T-helper 1 cell (primary cell): ENCODE measurements around the gene TENM3.

Experiments used
- DNase-seq, 5 donors: peaks; one replicate each; pipeline ENCODE4 v3.0.0-alpha.2; 2012 to 2020

TENM3 gene

DNA sequence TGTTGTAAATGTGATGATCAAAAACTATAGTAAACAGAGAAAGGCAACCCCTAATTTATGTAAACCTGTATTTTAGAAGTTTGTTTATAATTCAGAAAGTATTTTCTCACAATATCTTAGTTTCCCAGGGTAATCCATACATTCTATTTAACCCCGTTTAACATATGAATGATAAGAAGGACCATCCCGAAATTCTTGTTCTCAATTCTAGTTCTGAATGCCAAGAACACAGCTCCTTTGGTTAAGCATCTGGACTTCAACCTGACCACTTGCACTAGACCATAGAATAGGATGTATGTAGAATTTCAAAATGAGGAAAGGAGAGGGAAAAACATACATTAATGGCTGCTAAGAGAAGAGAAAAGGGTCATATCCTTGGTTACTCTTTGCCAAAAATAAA is 227.0 kb downstream of the TENM3 start:
- DNase-seq, result no peak

DNA sequence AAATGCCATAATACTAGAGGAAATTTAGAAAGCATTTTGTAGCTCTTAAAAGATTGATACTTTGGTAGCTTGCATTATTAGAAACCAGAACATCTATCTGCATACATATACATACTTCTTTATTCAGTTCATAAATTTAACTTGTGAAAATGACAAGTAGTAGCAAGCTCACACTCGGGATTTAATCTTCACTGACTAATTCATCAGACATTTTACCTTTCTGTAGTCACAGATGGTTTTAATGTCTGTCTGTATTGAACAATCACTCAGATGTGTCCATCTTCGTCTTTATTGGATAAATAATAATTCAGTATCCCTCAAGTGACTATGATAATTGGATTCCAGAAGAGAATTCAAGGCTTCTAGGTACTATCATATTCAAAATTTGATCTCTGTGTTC is 232.3 kb downstream of the TENM3 start:
- no peak for DNase-seq

DNA sequence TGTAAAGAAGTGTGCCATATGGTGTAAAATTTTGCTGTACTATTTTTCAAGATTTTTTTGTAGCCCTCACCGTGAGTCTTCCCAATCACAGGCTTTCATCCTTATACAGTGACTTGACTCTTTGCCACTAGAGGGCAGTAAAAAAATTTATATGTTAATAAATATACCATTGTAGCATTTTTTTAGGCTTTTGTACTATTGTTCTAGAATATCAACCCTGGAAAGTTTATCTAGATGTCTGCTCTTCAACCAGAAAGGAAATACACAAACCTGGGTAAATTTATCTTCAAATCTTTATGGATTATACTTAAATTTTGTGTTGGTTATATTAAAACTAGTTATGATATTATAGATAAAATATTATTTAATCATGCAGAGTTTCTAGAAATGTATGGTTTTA is 235.3 kb downstream of the TENM3 start:
- DNase-seq, result no peak

DNA sequence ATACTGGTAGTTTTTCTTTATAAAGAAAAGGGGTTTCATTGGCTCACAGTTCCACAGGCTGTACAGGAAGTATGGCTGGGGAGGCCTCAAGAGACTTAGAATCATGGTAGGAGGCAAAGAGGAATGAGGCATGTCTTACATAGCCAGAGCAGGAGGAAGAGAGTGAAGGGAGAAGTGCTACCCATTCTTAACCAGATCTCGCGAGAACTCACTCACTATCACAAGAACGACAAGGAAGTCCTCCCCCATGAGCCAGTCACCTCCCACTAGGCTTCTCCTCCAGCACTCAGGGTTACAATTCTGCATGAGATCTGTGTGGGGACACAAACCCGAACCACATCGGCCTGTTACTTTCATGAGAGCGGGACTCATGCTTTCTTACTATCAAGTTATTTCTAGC is 240.5 kb downstream of the TENM3 start:
- DNase-seq, result no peak

DNA sequence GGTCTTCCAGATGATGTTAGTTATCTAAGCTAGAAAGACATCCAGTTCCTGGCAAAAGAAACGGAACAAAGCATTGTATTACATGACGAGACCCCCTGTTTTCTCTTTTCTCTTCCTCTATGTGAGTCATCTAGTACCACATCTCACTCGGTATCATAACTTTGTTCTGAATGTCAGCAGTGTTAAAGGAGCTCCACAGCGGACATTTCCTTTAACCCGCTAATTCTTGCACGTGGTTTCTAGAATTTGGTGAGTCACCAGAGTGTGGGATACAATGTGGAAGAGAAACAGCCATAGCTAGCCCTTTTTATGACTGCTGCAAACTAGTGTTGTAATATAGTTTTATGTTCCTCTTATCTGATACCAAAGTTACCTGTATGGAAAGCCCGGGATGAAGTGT is 243.7 kb downstream of the TENM3 start:
- no peak for DNase-seq

DNA sequence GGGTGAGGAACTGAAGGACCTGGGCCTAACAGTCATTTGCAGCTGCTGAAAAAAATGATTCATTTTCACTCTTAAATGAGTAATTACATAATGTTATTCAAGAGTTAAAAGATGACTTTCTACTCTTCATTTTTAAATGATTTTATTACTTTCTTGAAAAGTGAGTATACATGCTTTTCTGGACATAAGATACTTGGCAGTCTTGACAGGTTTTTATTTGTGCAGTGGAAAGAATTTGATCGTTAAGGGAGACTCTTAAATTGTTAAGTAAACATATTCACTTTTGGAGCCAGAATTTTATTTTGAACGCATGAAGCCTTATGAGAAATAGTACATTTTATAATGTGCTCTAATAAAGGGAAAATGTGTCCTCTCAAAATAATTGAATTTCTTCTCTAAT is 245.7 kb downstream of the TENM3 start:
- DNase-seq, result no peak

DNA sequence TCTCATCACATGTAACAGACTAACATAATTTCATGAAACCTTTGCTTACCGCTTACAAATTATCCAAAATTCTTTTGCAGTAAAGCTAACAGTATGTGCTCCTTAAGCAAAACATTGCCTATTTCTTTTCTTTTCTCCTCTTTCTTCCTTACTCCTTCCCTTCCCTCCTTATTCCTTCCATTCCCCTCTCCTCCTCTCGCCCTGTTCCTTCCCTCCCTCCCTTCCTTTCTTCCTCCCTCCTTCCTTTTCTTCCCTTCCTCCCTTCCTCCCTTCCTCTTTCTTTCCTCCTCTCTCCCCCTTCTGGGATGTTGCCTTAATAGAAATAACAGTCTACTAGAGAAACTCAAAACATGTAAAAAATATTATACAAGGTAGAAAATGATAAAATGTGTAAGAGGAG is 246.4 kb downstream of the TENM3 start:
- DNase-seq, result no peak

DNA sequence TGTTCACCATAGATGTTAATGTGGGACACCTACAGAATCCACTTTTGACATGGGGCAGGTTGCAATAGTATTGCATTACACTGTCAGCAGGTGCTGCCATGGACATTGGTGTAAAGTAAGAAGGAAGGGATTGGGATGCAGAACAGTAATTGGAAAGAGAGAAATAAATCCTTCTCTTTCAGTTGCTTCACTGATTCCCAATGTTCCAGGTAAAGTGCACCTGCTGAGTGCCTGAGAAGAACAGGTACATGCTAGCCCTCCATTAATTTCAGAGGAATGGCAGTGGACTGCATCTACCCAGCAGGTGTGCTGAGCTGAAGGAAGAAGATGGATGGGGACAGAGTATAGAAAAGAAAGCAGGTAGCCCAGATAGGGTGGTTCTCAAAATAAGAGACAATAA is 248.5 kb downstream of the TENM3 start:
- DNase-seq, result no peak

DNA sequence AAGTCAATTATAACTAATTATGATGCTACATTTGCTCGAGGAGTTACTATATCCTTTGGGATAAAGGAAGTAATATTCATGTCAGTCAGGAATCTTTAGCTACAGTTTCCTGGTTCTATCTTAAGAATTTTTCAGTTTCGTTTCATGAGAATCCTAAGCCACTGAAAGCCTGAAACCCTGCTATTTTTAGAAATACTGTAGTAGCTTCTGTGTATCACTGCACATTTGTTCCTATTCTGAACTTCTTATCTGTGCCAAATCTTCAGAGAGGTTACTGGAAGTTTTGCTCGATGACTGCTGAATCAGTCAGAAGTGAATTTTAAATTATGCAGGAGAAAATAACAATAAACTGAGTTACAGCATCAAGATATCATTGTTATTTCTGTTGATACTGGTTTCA is 249.2 kb downstream of the TENM3 start:
- no peak for DNase-seq

DNA sequence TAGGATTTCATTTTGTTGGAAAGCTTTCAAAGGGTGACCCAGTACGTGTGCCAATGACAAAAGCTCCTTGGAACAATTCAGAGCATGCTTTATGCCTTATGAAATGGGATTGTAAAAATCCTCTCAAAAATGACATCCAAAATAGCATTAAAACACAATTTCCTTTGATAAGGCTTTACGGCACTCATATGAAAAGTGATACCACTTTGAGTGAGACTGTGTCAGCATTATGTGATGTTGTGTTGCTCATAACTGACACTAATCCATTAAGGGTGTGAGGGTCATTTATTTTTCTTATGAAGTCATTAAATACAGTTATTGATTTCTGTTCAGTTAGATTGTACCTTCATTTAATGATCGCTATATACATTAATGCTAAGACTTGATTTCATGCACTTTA is 250.2 kb downstream of the TENM3 start:
- DNase-seq, result no peak

DNA sequence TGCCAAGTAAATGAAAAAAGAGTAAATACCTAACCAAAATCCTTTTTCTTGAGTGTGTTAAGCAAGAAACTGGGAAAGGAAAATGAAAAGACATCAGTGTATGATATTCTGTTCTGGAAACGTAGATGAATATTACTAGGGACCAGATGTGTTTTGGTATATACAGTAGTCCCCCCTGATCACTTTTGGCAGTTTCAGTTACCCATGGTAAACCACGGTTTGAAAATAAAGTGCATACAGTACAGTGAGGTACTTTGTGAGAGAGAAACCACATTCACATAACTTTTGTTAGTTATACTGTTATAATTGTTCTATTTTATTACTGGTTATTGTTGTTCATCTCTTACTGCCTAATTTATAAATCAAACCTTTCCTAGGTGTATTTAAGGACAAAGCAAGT is 250.9 kb downstream of the TENM3 start:
- DNase-seq, result no peak

DNA sequence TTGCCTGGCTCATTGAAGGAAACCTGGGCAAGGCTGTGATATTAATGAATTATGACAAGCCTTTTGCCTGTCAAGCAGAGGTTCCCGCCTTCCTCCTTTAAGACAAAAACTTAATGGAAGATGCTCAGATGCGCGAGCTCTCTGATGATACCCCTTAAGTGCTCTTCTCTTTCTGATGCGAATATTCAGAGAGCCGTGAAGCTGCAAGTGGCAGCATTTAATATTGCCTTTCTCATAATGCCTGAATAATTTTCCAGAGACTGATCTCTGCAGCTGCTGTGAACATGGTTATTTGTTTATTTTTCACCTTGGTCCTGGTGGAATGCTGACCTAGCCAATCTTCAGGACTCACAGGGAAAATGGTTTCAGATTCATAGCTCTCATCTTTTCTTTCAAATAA is 251.8 kb downstream of the TENM3 start:
- no peak for DNase-seq

DNA sequence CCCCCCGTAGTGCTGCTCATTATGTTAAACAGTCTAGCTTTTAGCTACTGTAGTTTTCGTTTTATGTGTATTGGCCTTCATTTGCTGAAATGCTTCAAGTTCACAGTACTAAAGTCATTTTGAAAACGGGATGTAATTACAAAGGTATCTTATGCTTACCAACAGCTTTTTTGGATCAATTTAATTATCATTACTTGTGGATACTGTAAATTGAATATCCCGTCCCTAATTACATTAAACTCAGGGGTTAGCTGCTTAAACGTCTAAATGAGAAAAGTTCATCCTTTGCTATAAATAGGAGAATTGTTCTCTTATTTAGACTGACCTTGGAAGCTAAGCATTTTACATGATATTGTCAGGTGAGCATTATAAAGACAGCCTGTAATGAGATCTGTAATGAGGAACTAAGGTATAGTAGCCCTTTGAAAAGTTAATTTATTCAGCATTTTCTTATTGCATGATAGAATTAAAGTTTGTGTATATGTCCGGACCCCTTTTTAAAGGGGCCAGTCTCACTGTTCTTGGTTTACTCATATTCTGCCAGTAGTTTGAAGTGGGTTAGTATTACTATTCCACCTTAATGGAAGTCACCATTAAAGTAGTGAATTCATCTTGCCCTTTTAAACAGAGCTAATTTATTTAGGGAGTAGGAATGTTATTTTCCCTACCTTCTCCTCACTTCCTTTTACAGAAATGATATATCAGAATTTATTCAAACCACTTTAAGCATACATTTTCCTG is 252.6 kb downstream of the TENM3 start:
- DNase-seq, result no peak

DNA sequence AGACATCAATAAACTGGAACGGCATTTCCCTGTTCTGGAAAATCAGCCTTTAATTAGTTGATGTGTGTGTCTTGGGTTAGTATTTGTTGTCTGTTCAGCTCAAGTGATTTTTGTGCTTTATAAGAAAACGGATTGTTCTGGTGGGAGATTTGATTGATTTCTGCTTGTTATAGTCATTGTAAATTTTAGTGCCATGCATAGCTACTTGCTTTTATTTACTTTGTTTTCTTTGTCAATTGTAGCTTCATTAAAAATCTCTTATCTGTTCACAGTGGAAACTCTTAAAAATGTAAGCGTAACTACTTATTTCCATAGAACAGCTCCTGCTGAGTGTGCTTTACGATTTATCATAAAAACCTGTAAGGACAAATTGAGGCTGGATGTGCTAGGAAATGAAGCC is 253.2 kb downstream of the TENM3 start:
- DNase-seq, result no peak

DNA sequence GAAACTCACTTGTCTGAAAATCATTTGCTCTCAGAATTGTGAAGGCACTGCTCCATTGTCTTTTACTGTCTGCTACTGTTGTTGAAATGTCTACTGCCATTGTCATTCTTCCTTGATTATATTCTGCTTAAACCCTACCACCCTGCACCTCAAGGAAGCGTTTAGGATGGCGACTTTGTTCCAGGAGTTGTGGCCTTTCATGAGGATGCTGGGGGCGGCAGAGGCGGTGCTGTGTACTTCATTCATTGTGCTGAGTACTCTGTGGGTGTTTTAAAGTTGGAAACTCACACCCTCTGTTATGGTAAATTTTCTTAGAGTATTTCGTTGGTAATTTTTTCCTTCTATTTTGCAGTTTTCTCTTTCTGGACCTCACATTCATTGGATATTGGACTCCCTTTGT is 258.9 kb downstream of the TENM3 start:
- no peak for DNase-seq

DNA sequence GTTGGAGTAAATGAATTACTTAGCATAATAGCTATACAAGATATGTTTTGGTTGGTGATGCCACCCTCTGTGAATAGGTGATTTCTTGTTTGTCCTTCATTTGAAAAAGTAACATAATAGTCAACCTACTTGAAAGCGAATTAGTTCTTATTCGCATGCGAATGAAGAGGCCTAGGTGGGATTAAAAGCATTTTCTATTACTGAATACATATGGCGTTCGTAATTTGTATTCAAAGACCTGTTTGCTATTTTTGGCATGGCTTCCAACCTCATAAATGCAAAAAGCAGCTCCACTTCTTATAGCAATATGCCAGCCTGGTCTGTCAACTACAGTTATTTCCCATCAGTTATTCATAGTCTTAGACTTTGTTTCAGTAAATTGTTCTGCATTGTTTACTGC is 261.3 kb downstream of the TENM3 start:
- DNase-seq, result no peak

DNA sequence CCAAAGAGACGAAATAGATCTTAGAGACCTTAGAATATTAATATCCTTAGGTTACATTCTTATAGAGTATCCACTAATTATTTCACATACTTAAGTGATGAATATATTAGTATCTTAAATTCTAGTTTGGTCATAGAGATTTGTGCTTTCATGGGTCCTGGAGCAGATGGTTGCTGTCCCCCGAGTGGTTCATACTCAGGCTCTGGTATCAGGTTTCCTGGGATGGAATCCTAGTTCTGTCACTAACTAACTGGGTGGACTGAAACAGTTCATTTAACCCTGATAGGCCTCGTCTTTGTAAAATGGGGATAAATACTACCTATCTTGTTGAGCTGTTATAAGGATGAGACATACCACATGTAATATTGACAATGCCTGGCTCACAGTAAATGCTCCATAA is 264.6 kb downstream of the TENM3 start:
- no peak for DNase-seq

DNA sequence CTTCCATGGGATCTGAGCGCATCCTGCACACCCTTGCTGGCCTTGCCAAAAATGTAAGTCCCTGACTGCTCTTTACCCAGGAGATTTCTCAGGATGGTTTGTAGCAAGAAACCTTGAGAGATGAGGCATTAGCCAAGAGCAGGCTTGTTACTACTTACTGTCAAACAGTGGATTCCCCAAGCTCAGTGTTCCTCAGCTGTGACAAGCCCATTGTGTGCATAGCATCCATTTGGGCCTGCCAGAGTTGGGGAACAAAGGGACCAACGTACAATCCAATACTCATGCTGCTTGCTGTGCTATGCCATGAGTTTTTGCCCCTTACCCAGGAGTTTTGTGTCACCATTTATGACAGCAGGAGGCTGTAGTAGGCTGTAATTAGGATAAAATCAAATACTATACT is 267.6 kb downstream of the TENM3 start:
- DNase-seq, result no peak

DNA sequence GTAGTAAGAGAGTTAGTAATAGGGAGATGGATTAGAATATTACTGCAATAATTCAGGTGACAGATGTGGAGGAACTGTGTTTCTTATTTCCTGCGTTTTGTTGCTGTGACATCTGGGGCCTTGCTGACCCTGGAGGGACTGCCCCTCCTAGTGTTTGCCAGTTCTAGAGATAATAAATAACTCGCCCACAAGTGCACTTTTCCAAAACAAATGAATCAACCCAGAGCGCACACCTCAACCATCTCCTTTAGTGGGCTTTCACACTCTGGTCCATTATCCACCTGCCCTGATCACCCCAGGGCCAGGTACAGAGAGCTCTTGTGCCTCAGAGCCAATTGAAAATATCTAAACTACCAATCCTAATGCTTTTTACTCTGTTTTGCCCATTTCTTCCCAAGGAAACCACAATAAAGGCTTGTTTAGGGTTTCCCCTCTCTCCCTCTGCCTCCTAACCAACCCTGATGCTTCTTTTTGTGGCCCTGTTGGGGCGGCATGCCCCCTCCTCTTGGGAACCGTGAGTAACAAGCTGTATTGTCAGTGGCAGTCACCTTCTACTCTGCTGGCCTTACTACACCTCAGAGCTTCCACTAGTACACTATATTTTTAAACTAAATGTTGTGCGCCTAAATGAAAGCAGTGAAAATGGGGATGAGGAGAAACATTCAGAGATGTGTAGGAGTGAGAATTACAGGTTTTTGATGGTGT is 270.5 kb downstream of the TENM3 start:
- DNase-seq, result no peak

DNA sequence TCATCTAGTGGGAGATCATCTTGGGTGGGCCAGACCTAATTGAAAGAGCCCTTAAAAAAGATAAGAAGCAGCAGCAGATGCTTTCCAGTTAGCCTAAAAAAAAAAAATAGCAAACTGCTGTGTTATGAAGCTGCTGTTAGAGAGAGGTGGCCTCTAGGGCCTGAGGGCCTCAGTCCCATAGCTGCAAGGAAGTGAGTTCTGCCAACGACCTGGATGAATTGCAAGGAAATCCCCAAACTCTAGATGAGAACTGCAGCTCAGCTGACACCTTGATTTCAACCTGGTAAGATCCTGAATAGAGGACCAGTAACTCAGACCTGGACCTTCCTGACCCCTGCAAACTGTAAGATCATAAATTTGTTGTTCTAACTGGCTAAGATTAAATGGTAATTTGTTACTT is 275.2 kb downstream of the TENM3 start:
- DNase-seq, result no peak

DNA sequence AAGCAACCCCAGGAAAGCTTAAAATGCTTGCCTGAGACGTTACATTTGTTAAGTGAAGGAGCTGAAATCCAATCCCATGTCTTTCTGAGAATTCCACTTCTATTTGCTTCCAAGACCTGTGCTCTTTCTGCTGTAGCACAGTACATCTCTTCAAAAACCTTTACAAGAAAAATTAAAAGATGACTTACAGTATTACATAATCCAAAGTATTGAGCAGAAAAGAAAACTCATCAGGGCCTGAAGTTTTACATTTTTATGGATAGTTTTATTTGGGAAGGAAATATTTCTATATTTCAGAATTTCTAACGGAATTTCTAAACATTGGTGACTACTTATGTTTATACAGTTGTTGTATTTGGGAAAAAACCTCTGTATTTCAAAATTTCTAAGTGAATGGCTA is 276.3 kb downstream of the TENM3 start:
- no peak for DNase-seq

DNA sequence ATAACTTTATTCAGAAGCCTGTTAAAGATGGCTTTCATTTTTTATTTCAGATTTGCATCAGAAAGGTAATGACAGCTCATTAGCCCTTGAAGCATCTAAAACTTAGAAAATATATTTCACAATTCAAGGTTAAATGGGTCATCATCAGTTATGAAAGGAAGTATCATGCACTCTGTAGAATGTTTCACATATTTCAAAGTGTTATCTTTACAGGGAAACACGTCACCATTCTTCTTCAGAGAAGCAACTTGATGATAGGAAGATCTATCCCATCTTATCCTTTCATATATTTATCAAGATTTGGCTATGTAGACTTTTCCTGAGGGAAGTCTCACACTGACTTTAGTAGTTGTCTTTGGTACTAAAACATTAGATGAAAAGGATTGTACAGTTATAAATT is 277.8 kb downstream of the TENM3 start:
- no peak for DNase-seq

DNA sequence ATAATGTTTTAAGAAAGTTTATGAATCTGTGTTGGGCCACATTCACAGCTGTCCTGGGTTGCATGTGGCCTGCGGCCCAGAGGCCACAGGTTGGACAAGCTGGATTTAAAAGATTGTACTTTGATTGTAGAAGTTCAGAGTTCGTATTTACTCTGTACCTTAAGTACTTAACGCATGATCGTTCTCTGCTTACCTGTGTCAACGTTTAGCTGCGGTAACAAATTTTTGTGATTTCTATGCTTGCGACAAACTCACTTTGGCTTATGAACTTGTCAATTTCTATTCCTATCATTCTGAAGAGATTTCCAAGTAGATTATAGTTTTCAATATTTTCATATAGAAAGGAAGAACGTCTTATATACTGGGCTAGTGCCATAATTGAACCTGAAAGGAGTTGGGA is 285.6 kb downstream of the TENM3 start:
- no peak for DNase-seq

DNA sequence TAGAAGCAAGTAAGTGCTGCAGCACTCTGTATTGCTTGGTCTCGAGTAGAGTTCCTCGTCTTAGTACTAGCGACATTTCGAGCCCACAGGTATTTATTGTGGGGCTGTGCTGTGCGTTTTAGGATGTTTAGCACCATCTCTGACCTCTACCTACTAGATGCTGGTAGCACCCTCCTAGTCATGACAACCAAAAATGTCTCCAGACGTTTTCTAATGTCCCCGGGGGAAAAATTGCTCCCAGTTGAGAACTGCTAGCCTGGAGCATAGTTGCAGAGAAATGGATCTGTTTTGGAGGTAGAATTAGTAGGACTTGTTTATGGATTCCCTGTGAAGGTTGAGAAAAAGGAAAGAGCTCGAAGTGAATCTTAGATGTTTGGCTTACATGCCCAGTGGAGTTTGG is 287.2 kb downstream of the TENM3 start:
- DNase-seq, result no peak
